Endothelial cell of umbilical vein (primary cell): ENCODE results near the gene CD44. TPM values are rescaled to one million over a fixed set of nuclear protein-coding genes. Genes with fewer than 3 reads are reported as not detected.

Source experiments
- BruUV-seq: library from RNA; stranded (reverse); fragments of 400-500 nt; replicated peaks from 2 replicates; lab custom pipeline; 2021; lab: Mats Ljungman, UMichigan
- CTCF ChIA-PET: fragments of 300-600, 350-600 bp; sonication (Branson Sonifier 250); formaldehyde crosslinking; loops from one replicate; lab custom pipeline; 2021; ENCODE audit warnings: antibody characterized with exemption, inconsistent platforms; lab: Charles Lee
- POLR2A ChIA-PET: fragments of 300-600, 350-600 bp; sonication (Branson Sonifier 250); formaldehyde crosslinking; loops from one replicate; lab custom pipeline; 2021; ENCODE audit warnings: antibody characterized with exemption, inconsistent platforms; lab: Charles Lee
- DNase-seq: peaks from one replicate; pipeline ENCODE4 v3.0.0-alpha.2; 2011; ENCODE audit warnings: low read depth, low spot score
- FAIRE-seq: peaks from 2 replicates; lab custom pipeline; 2011; peaks lifted over from hg19 to GRCh38; lab: Jason Lieb, UNC
- H2AFZ ChIP-seq: 2 replicates; pipeline ENCODE4 v1.6.0; 2012; ENCODE audit warnings: low read depth, low read length, control low read depth, inconsistent platforms
- H3K27ac ChIP-seq: 2 replicates; pipeline ENCODE4 v1.5.1; 2011; ENCODE audit warnings: low read depth, mild to moderate bottlenecking, control low read depth, low read length, moderate library complexity; ENCODE audit not compliant: insufficient read depth
- H3K27me3 ChIP-seq, 2 experiments: 2 replicates each; pipeline versions ENCODE4 v1.6.0 to v1.6.1; 2011; ENCODE audit warnings: low read length in 2 of 2, mixed read lengths in 1 of 2; ENCODE audit not compliant: control insufficient read depth in 2 of 2, insufficient read depth in 2 of 2
- H3K36me3 ChIP-seq, 2 experiments: 2 replicates in 1 of 2; 3 replicates in 1 of 2; pipeline ENCODE4 v1.5.1; 2011; ENCODE audit warnings: low read length in 2 of 2, mild to moderate bottlenecking in 1 of 2, moderate library complexity in 1 of 2; ENCODE audit not compliant: control insufficient read depth in 2 of 2, insufficient read depth in 2 of 2; ENCODE audit errors: extremely low read depth in 1 of 2
- H3K4me1 ChIP-seq: 3 replicates; pipeline ENCODE4 v1.5.1; 2011; ENCODE audit warnings: mild to moderate bottlenecking, low read length; ENCODE audit not compliant: control insufficient read depth, insufficient read depth; ENCODE audit errors: extremely low read depth
- H3K4me2 ChIP-seq: 2 replicates; pipeline ENCODE4 v1.6.1; 2011; ENCODE audit warnings: low read length, control low read depth, mixed read lengths; ENCODE audit not compliant: insufficient read depth
- H3K4me3 ChIP-seq, 3 experiments: fragments of 200-600 bp in 1 of 3; sonication (generic), shearing (Covaris generic) in 1 of 3; replicated peaks in 1 of 3; 2 replicates each; pipeline ENCODE4 v1.5.1; 2011 to 2016; ENCODE audit warnings: control low read depth in 3 of 3, low read length in 3 of 3, mild to moderate bottlenecking in 2 of 3, inconsistent platforms in 1 of 3, low read depth in 1 of 3, moderate library complexity in 1 of 3; ENCODE audit not compliant: insufficient read depth in 1 of 3
- H3K79me2 ChIP-seq: 2 replicates; pipeline ENCODE4 v1.6.0; 2012; ENCODE audit warnings: low read length, inconsistent platforms; ENCODE audit not compliant: control insufficient read depth, insufficient read depth
- H3K9ac ChIP-seq: replicated peaks from 2 replicates; pipeline ENCODE3; 2011; ENCODE audit warnings: low read length, control low read depth; ENCODE audit not compliant: insufficient read depth; ENCODE audit errors: extremely low read depth
- H3K9me1 ChIP-seq: replicated peaks from 3 replicates; pipeline ENCODE4 v1.6.0; 2011; ENCODE audit warnings: mild to moderate bottlenecking, low read length; ENCODE audit not compliant: control insufficient read depth, insufficient read depth; ENCODE audit errors: extremely low read depth
- H3K9me3 ChIP-seq: replicated peaks from 2 replicates; pipeline ENCODE4 v1.5.1; 2012; ENCODE audit warnings: low read length, inconsistent platforms; ENCODE audit not compliant: control insufficient read depth, insufficient read depth
- H4K20me1 ChIP-seq: replicated peaks from 2 replicates; pipeline ENCODE3; 2011; ENCODE audit warnings: mild to moderate bottlenecking, low read length; ENCODE audit not compliant: control insufficient read depth, insufficient read depth; ENCODE audit errors: extremely low read depth
- CTCF ChIP-seq, 2 donors: IDR thresholded peaks; 1 replicate in 1 of 2; 2 replicates in 1 of 2; pipeline ENCODE4 v1.5.1; 2011; ENCODE audit warnings: low read length in 2 of 2, mild to moderate bottlenecking in 2 of 2, moderate library complexity in 2 of 2, control low read depth in 1 of 2, inconsistent platforms in 1 of 2, low read depth in 1 of 2; ENCODE audit not compliant: insufficient read depth in 1 of 2; ENCODE audit errors: extremely low read depth in 1 of 2
- EZH2 ChIP-seq: IDR thresholded peaks from 2 replicates; pipeline ENCODE4 v1.6.1; 2012; ENCODE audit warnings: borderline replicate concordance, low read depth, mild to moderate bottlenecking, moderate library complexity, low read length, inconsistent platforms; ENCODE audit not compliant: severe bottlenecking
- FOS ChIP-seq: IDR thresholded peaks from 2 replicates; pipeline ENCODE4 v1.6.1; 2011; ENCODE audit warnings: mild to moderate bottlenecking, low read length, moderate library complexity, borderline replicate concordance; ENCODE audit not compliant: insufficient read depth
- JUN ChIP-seq: IDR thresholded peaks from 2 replicates; pipeline ENCODE4 v1.6.1; 2011; ENCODE audit warnings: borderline replicate concordance, low read depth; ENCODE audit not compliant: insufficient read length, insufficient read depth
- MAX ChIP-seq: IDR thresholded peaks from 2 replicates; pipeline ENCODE4 v1.6.1; 2011; ENCODE audit not compliant: insufficient read depth, insufficient read length
- MYC ChIP-seq: IDR thresholded peaks from one replicate; pipeline ENCODE4 v1.6.1; 2011; ENCODE audit warnings: mild to moderate bottlenecking, low read depth, low read length
- POLR2A ChIP-seq: IDR thresholded peaks from 2 replicates; pipeline ENCODE4 v1.6.1; 2012; ENCODE audit warnings: low read depth, mild to moderate bottlenecking, control low read depth, low read length
- POLR2AphosphoS5 ChIP-seq: IDR thresholded peaks from 2 replicates; pipeline ENCODE4 v1.6.1; 2012; ENCODE audit warnings: low read depth, mild to moderate bottlenecking, control low read depth, low read length, moderate library complexity; ENCODE audit not compliant: insufficient read depth
- dilution Hi-C: fragments of 300-500 bp; cut with MboI; formaldehyde crosslinking; loops from one replicate; pipeline ENCODE4 v1.15.0; 2019; ENCODE audit warnings: low sequenced_read_pairs; ENCODE audit not compliant: extremely low pct_ligation_motif_present
- intact Hi-C: fragments of 100-400 bp; cut with micrococcal nuclease; formaldehyde crosslinking; loops from one replicate; pipeline ENCODE4 v1.10.0; 2022
- polyA plus RNA-seq, 4 experiments: library from polyadenylated mRNA; depleted of rRNA in 3 of 4; stranded (reverse) in 3 of 4; unstranded in 1 of 4; fragments of >200 nt; gene quantifications; 2 replicates each; pipeline versions ENCODE4 v1.2.1 to v1.2.3, GENCODE V29; 2011 to 2012; ENCODE audit warnings: missing spikeins in 1 of 4
- total RNA-seq: library from RNA; stranded (reverse); gene quantifications from 2 replicates; pipeline ENCODE4 v1.2.3, GENCODE V29; 2021

Gene CD44
- total and polyA plus RNA-seq, 2 donors (not counting 3 experiments of a cell fraction or from before 2014, with no cell fraction given) = 25.5 to 26.3 TPM

- TF ChIP-seq FOS (no peak), POLR2AphosphoS5 (no peak), MYC (no peak), CTCF (IDR thresholded peaks at IDR 0.05; ENCODE audit: extremely low read depth in 1 of 2, insufficient read depth in 1 of 2, low read depth in 1 of 2, low read length in 2 of 2) (no peak), JUN (no peak), EZH2 (no peak), POLR2A (no peak), MAX (no peak)
- H3K4me1 ChIP-seq = no peaks in the 10 kb centered on the region
- H3K79me2 ChIP-seq = no peaks in the 10 kb centered on the region
- no TSS peak for BruUV-seq
- CTCF ChIA-PET = interaction anchor here (0.9 kb wide), 1 partner anchor 10 kb away, joined by 3 read pairs; no protein-coding TSS in a partner anchor
- no peaks in the 10 kb centered on the region for H4K20me1 ChIP-seq
- H3K4me2 ChIP-seq = no peak overlapping the region
- no peak overlapping the region for H2AFZ ChIP-seq
- no peaks in the 10 kb centered on the region for H3K9me1 ChIP-seq
- no peak for FAIRE-seq
- H3K27me3 ChIP-seq = peaks cover 3 to 45% of the 10 kb centered on the region in 2 experiments
- no peak overlapping the region for H3K9ac ChIP-seq
- H3K36me3 ChIP-seq = no peaks in the 10 kb centered on the region
- dilution Hi-C loops = no loop called here
- POLR2A ChIA-PET = no interaction called here
- H3K9me3 ChIP-seq = no peaks in the 10 kb centered on the region
- intact Hi-C loops = no loop called here
- DNase-seq = no peak
- no peak overlapping the region for H3K4me3 ChIP-seq
- H3K27ac ChIP-seq = no peak overlapping the region
Measured at GRCh38 chr11:35257281-35257680, 118.3 kb downstream of the CD44 start.
